GM23338 (cell line): Measurements from ENCODE around the gene EIF4EBP3. TPM values are rescaled to one million over a fixed set of nuclear protein-coding genes. Genes with fewer than 3 reads are reported as not detected.

Experiments
- ATAC-seq: fragments of 200-7000 bp; cut with Tn5 transposase; 3 replicates; pipeline ENCODE4 v1.9.1; 2020
- DNase-seq: peaks from one replicate; pipeline ENCODE4 v3.0.0-alpha.2; 2015; ENCODE audit warnings: low spot score
- H2AFZ ChIP-seq: fragments of 200-600 bp; sonication (generic); 2 replicates; pipeline ENCODE4 v1.8.0; 2016; ENCODE audit warnings: antibody characterized with exemption, mild to moderate bottlenecking, moderate library complexity
- H3F3A ChIP-seq: fragments of 200-600 bp; sonication (generic); replicated peaks from 2 replicates; pipeline ENCODE4 v1.8.0; 2017; ENCODE audit warnings: antibody characterized with exemption, mixed run types, low read depth
- H3K27ac ChIP-seq: fragments of 200-600 bp; sonication (generic); 2 replicates; pipeline ENCODE4 v1.6.1; 2016; ENCODE audit warnings: low read depth
- H3K27me3 ChIP-seq: fragments of 200-600 bp; sonication (generic); 2 replicates; pipeline ENCODE4 v1.8.0; 2016; ENCODE audit warnings: mild to moderate bottlenecking, mixed run types, moderate library complexity; ENCODE audit not compliant: insufficient read depth
- H3K36me3 ChIP-seq: fragments of 200-600 bp; sonication (generic); 2 replicates; pipeline ENCODE4 v1.8.0; 2016; ENCODE audit warnings: mild to moderate bottlenecking; ENCODE audit not compliant: insufficient read depth
- H3K4me1 ChIP-seq: fragments of 200-600 bp; sonication (generic); 2 replicates; pipeline ENCODE4 v1.8.0; 2016; ENCODE audit warnings: mild to moderate bottlenecking, moderate library complexity; ENCODE audit not compliant: insufficient read depth
- H3K4me2 ChIP-seq: fragments of 200-600 bp; sonication (generic); 2 replicates; pipeline ENCODE4 v1.7.1; 2017; ENCODE audit warnings: mixed run types
- H3K4me3 ChIP-seq: fragments of 200-600 bp; sonication (generic); 2 replicates; pipeline ENCODE4 v1.6.1; 2016; ENCODE audit warnings: mixed run types
- H3K79me2 ChIP-seq: fragments of 200-600 bp; sonication (generic); replicated peaks from 2 replicates; pipeline ENCODE4 v1.8.0; 2017; ENCODE audit warnings: mild to moderate bottlenecking; ENCODE audit not compliant: insufficient read depth
- H3K9me2 ChIP-seq: fragments of 200-600 bp; sonication (generic); 2 replicates; pipeline ENCODE4 v1.8.0; 2017; ENCODE audit not compliant: insufficient read depth
- H4K20me1 ChIP-seq: fragments of 200-600 bp; sonication (generic); replicated peaks from 2 replicates; pipeline ENCODE4 v1.8.0; 2017; ENCODE audit warnings: mild to moderate bottlenecking; ENCODE audit not compliant: insufficient read depth
- H3K27ac Mint-ChIP-seq: 2 replicates; pipeline ENCODE4 v1.8.0; 2020; ENCODE audit warnings: inconsistent platforms, mild to moderate bottlenecking, moderate library complexity, mixed read lengths
- H3K27me3 Mint-ChIP-seq: 3 replicates; pipeline ENCODE4 v1.8.0; 2022; ENCODE audit warnings: low read depth, mild to moderate bottlenecking, moderate library complexity, mixed read lengths, inconsistent platforms; ENCODE audit not compliant: insufficient read depth, poor library complexity
- H3K36me3 Mint-ChIP-seq: 3 replicates; pipeline ENCODE4 v1.8.0; 2021; ENCODE audit warnings: low read depth, mild to moderate bottlenecking, inconsistent platforms, moderate library complexity, mixed read lengths
- H3K4me1 Mint-ChIP-seq: 3 replicates; pipeline ENCODE4 v1.8.0; 2020; ENCODE audit warnings: mild to moderate bottlenecking, inconsistent platforms, mixed read lengths
- H3K4me3 Mint-ChIP-seq: 3 replicates; pipeline ENCODE4 v1.8.0; 2021; ENCODE audit warnings: moderate library complexity, mild to moderate bottlenecking, inconsistent platforms, mixed read lengths
- H3K9me3 Mint-ChIP-seq: 3 replicates; pipeline ENCODE4 v1.8.0; 2020; ENCODE audit warnings: moderate library complexity, mild to moderate bottlenecking, inconsistent platforms, mixed read lengths
- CREB1 ChIP-seq: fragments of 250-450 bp; sonication (Bioruptor Pico); IDR thresholded peaks from 2 replicates; pipeline ENCODE4 v1.5.0; 2020; ENCODE audit warnings: low read depth, mild to moderate bottlenecking, moderate library complexity
- EZH2 ChIP-seq: fragments of 200-600 bp; sonication (generic); IDR thresholded peaks from one replicate; pipeline ENCODE4 v1.8.0; 2017; ENCODE audit warnings: antibody characterized with exemption, mild to moderate bottlenecking, low read depth; ENCODE audit not compliant: unreplicated experiment
- EZH2phosphoT487 ChIP-seq: fragments of 200-600 bp; sonication (generic); IDR thresholded peaks from one replicate; pipeline ENCODE4 v1.8.1; 2018; ENCODE audit warnings: antibody characterized with exemption; ENCODE audit not compliant: unreplicated experiment
- JUNB ChIP-seq: IDR thresholded peaks from one replicate; pipeline ENCODE4 v1.6.1; 2016; ENCODE audit warnings: antibody characterized with exemption; ENCODE audit not compliant: unreplicated experiment
- NANOG ChIP-seq: IDR thresholded peaks from 2 replicates; pipeline ENCODE4 v1.6.1; 2016; ENCODE audit warnings: antibody characterized with exemption, borderline replicate concordance
- POLR2AphosphoS5 ChIP-seq: IDR thresholded peaks from 2 replicates; pipeline ENCODE4 v1.6.1; 2016; ENCODE audit warnings: antibody characterized with exemption, low read depth
- STAT1 ChIP-seq: IDR thresholded peaks from one replicate; pipeline ENCODE4 v1.6.1; 2016; ENCODE audit warnings: antibody characterized with exemption; ENCODE audit not compliant: unreplicated experiment
- ZNF114 ChIP-seq: fragments of 250-450 bp; sonication (Bioruptor Pico); IDR thresholded peaks from 2 replicates; pipeline ENCODE4 v1.5.0; 2020; ENCODE audit warnings: mild to moderate bottlenecking, moderate library complexity
- polyA plus RNA-seq: library from polyadenylated mRNA; unstranded; fragments of >200 nt; fragmentation: Nextera tagmentation; extraction: Ambion mirVana; gene quantifications from 2 replicates; pipeline ENCODE4 v1.2.1, GENCODE V29; 2016
- total RNA-seq: library from RNA; depleted of rRNA; stranded (reverse); fragments of >200 nt; shearing (Covaris generic); gene quantifications from 2 replicates; pipeline ENCODE4 v1.2.3, GENCODE V29; 2014
- TF ChIP-seq, protein P1 (sequence below): IDR thresholded peaks from one replicate; pipeline ENCODE4 v1.6.1; 2018; ENCODE audit warnings: antibody characterized with exemption; ENCODE audit not compliant: unreplicated experiment
- TF ChIP-seq, protein P2 (sequence below), 2 experiments: fragments of 200-600 bp in 1 of 2; sonication (generic) in 1 of 2; conservative IDR thresholded peaks; 2 replicates each; pipeline versions ENCODE4 v1.5.1 to v1.6.1; 2016 to 2017; ENCODE audit warnings: antibody characterized with exemption in 2 of 2, low read depth in 2 of 2, mild to moderate bottlenecking in 2 of 2, moderate library complexity in 1 of 2
- TF ChIP-seq, protein P3 (sequence below): IDR thresholded peaks from 2 replicates; pipeline ENCODE4 v1.6.1; 2016; ENCODE audit warnings: antibody characterized with exemption
- TF ChIP-seq, protein P4 (sequence below): fragments of 250-450 bp; sonication (Bioruptor Pico); IDR thresholded peaks from 2 replicates; pipeline ENCODE4 v1.5.0; 2020; ENCODE audit warnings: mild to moderate bottlenecking, moderate library complexity

EIF4EBP3 gene
- total and polyA plus RNA-seq, 2 experiments from 2014 or later, result 2.4 to 21.5 TPM

DNA sequence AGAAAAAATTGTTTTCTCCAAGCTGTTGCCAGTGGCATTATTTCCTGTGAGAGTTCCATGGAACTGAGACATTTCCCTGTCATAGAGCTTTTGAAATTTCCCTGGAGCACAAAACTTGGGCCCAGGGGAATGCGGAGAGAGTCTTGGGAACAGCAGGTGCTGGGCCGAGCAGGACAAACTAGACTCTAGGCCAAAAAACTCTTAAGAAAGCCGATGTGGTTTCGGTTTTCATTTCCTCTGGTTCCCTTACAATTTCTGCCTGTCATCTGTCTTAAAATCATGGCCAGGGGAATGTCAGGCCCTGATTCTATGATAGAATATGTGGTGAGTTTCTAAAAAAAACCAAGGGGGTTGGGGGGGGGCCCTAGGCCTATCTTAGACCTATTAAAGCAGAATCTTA, 21.7 kb downstream of the EIF4EBP3 start (continued):
- TF ChIP-seq, protein P1, sequence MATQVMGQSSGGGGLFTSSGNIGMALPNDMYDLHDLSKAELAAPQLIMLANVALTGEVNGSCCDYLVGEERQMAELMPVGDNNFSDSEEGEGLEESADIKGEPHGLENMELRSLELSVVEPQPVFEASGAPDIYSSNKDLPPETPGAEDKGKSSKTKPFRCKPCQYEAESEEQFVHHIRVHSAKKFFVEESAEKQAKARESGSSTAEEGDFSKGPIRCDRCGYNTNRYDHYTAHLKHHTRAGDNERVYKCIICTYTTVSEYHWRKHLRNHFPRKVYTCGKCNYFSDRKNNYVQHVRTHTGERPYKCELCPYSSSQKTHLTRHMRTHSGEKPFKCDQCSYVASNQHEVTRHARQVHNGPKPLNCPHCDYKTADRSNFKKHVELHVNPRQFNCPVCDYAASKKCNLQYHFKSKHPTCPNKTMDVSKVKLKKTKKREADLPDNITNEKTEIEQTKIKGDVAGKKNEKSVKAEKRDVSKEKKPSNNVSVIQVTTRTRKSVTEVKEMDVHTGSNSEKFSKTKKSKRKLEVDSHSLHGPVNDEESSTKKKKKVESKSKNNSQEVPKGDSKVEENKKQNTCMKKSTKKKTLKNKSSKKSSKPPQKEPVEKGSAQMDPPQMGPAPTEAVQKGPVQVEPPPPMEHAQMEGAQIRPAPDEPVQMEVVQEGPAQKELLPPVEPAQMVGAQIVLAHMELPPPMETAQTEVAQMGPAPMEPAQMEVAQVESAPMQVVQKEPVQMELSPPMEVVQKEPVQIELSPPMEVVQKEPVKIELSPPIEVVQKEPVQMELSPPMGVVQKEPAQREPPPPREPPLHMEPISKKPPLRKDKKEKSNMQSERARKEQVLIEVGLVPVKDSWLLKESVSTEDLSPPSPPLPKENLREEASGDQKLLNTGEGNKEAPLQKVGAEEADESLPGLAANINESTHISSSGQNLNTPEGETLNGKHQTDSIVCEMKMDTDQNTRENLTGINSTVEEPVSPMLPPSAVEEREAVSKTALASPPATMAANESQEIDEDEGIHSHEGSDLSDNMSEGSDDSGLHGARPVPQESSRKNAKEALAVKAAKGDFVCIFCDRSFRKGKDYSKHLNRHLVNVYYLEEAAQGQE, result no peak
- no peak for TF ChIP-seq CREB1 (CRISPR knock-in tag)
- TF ChIP-seq, protein P2, sequence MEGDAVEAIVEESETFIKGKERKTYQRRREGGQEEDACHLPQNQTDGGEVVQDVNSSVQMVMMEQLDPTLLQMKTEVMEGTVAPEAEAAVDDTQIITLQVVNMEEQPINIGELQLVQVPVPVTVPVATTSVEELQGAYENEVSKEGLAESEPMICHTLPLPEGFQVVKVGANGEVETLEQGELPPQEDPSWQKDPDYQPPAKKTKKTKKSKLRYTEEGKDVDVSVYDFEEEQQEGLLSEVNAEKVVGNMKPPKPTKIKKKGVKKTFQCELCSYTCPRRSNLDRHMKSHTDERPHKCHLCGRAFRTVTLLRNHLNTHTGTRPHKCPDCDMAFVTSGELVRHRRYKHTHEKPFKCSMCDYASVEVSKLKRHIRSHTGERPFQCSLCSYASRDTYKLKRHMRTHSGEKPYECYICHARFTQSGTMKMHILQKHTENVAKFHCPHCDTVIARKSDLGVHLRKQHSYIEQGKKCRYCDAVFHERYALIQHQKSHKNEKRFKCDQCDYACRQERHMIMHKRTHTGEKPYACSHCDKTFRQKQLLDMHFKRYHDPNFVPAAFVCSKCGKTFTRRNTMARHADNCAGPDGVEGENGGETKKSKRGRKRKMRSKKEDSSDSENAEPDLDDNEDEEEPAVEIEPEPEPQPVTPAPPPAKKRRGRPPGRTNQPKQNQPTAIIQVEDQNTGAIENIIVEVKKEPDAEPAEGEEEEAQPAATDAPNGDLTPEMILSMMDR (conservative IDR thresholded peaks at IDR 0.05; ENCODE audit: low read depth in 2 of 2), result no peak
- TF ChIP-seq ZNF114 (CRISPR knock-in tag), result no peak
- TF ChIP-seq, protein P3, sequence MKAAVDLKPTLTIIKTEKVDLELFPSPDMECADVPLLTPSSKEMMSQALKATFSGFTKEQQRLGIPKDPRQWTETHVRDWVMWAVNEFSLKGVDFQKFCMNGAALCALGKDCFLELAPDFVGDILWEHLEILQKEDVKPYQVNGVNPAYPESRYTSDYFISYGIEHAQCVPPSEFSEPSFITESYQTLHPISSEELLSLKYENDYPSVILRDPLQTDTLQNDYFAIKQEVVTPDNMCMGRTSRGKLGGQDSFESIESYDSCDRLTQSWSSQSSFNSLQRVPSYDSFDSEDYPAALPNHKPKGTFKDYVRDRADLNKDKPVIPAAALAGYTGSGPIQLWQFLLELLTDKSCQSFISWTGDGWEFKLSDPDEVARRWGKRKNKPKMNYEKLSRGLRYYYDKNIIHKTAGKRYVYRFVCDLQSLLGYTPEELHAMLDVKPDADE, result no peak
- TF ChIP-seq POLR2AphosphoS5, result no peak
- TF ChIP-seq EZH2phosphoT487, result no peak
- TF ChIP-seq STAT1, result no peak

DNA sequence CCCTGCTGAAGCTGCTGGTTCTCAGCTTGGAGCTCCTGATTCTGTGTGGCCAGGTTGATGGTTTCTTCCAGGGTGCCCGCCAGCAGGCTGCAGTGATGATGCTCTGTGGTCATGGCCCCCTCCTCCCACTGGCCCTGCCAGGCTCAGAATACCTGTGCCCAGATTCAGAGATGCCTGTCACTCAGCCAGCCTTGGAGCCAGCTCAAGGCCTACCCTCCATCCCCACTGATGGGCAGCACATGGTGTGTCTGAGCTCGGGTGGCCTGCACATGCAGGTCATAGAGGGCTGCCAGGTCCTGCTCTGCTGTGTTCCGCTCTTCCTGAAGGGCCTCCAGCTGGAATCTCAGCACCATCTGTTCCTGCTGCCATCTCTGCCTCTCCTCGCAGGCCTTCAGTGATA, 22.6 kb downstream of the EIF4EBP3 start:
- Histone ChIP-seq H4K20me1 (peaks cover 8% of the 10 kb centered on the region; the same call in 1 of the 2 replicates), H2AFZ (no peak overlapping the region), H3F3A (no peaks in the 10 kb centered on the region), H3K36me3 (no peaks in the 10 kb centered on the region), H3K27ac (no peak overlapping the region), H3K4me3 (no peak overlapping the region), H3K4me1 (peaks cover 5% of the 10 kb centered on the region; the same call in 1 of the 2 replicates), H3K27me3 (no peaks in the 10 kb centered on the region), H3K9me2 (no peaks in the 10 kb centered on the region), H3K4me2 (no peak overlapping the region), H3K79me2 (peaks cover 8% of the 10 kb centered on the region)
- DNase-seq (no peak), ATAC-seq (no peak)
- peaks cover 22% of the 10 kb centered on the region for H3K36me3 Mint-ChIP-seq
- no peak overlapping the region for H3K4me3 Mint-ChIP-seq
- peaks cover 8% of the 10 kb centered on the region for H3K27me3 Mint-ChIP-seq
- H3K9me3 Mint-ChIP-seq, result no peaks in the 10 kb centered on the region; the same call in 2 of the 3 replicates
- H3K4me1 Mint-ChIP-seq, result no peaks in the 10 kb centered on the region; the same call in 2 of the 3 replicates
- no peak overlapping the region for H3K27ac Mint-ChIP-seq
- TF ChIP-seq EZH2 (no peak), JUNB (no peak), EZH2phosphoT487 (no peak), NANOG (no peak)
- TF ChIP-seq, protein P3, result no peak
- TF ChIP-seq, protein P4, sequence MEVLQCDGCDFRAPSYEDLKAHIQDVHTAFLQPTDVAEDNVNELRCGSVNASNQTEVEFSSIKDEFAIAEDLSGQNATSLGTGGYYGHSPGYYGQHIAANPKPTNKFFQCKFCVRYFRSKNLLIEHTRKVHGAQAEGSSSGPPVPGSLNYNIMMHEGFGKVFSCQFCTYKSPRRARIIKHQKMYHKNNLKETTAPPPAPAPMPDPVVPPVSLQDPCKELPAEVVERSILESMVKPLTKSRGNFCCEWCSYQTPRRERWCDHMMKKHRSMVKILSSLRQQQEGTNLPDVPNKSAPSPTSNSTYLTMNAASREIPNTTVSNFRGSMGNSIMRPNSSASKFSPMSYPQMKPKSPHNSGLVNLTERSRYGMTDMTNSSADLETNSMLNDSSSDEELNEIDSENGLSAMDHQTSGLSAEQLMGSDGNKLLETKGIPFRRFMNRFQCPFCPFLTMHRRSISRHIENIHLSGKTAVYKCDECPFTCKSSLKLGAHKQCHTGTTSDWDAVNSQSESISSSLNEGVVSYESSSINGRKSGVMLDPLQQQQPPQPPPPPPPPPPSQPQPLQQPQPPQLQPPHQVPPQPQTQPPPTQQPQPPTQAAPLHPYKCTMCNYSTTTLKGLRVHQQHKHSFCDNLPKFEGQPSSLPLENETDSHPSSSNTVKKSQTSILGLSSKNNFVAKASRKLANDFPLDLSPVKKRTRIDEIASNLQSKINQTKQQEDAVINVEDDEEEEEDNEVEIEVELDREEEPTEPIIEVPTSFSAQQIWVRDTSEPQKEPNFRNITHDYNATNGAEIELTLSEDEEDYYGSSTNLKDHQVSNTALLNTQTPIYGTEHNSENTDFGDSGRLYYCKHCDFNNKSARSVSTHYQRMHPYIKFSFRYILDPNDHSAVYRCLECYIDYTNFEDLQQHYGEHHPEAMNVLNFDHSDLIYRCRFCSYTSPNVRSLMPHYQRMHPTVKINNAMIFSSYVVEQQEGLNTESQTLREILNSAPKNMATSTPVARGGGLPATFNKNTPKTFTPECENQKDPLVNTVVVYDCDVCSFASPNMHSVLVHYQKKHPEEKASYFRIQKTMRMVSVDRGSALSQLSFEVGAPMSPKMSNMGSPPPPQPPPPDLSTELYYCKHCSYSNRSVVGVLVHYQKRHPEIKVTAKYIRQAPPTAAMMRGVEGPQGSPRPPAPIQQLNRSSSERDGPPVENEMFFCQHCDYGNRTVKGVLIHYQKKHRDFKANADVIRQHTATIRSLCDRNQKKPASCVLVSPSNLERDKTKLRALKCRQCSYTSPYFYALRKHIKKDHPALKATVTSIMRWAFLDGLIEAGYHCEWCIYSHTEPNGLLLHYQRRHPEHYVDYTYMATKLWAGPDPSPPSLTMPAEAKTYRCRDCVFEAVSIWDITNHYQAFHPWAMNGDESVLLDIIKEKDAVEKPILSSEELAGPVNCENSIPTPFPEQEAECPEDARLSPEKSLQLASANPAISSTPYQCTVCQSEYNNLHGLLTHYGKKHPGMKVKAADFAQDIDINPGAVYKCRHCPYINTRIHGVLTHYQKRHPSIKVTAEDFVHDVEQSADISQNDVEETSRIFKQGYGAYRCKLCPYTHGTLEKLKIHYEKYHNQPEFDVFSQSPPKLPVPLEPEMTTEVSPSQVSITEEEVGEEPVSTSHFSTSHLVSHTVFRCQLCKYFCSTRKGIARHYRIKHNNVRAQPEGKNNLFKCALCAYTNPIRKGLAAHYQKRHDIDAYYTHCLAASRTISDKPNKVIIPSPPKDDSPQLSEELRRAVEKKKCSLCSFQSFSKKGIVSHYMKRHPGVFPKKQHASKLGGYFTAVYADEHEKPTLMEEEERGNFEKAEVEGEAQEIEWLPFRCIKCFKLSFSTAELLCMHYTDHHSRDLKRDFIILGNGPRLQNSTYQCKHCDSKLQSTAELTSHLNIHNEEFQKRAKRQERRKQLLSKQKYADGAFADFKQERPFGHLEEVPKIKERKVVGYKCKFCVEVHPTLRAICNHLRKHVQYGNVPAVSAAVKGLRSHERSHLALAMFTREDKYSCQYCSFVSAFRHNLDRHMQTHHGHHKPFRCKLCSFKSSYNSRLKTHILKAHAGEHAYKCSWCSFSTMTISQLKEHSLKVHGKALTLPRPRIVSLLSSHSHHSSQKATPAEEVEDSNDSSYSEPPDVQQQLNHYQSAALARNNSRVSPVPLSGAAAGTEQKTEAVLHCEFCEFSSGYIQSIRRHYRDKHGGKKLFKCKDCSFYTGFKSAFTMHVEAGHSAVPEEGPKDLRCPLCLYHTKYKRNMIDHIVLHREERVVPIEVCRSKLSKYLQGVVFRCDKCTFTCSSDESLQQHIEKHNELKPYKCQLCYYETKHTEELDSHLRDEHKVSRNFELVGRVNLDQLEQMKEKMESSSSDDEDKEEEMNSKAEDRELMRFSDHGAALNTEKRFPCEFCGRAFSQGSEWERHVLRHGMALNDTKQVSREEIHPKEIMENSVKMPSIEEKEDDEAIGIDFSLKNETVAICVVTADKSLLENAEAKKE, result no peak
